HG03565 (cell line): ENCODE data around the gene PARVB.

Experiments used
- ATAC-seq: cut with Tn5 transposase; IDR thresholded peaks from one replicate; pipeline ENCODE4 v1.9.1; 2021; ENCODE audit warnings: mild to moderate bottlenecking, moderate library complexity; ENCODE audit not compliant: unreplicated experiment

PARVB gene

GRCh38 chr22:44024288-44024921, at the start of gene PARVB:
PARVB (plus strand) TSS chr22:44024302; CDS start chr22:44024340, 38 bp downstream.
- no peak for ATAC-seq

GRCh38 chr22:43975041-43975440, 49.1 kb upstream of the PARVB start:
- no peak for ATAC-seq

- no peak for ATAC-seq
Observed at GRCh38 chr22:43976861-43977795, 47.0 kb upstream of the PARVB start.

GRCh38 chr22:43978558-43978957, 45.5 kb upstream of the PARVB start:
- ATAC-seq: no peak

- ATAC-seq: no peak
Observed at GRCh38 chr22:43980579-43980978, 43.5 kb upstream of the PARVB start.

GRCh38 chr22:43980996-43981395, 43.1 kb upstream of the PARVB start:
- no peak for ATAC-seq

GRCh38 chr22:43983808-43984207, 40.3 kb upstream of the PARVB start:
- ATAC-seq: no peak

GRCh38 chr22:43985532-43985931, 38.6 kb upstream of the PARVB start:
- no peak for ATAC-seq

- ATAC-seq: no peak
Observed at GRCh38 chr22:43988116-43988820, 35.8 kb upstream of the PARVB start.

GRCh38 chr22:43988960-43989359, 35.1 kb upstream of the PARVB start:
- no peak for ATAC-seq

GRCh38 chr22:43990044-43990443, 34.1 kb upstream of the PARVB start:
- ATAC-seq: no peak

- ATAC-seq: no peak
Observed at GRCh38 chr22:43991316-43992020, 32.6 kb upstream of the PARVB start.

GRCh38 chr22:43992331-43992821, 31.7 kb upstream of the PARVB start:
- no peak for ATAC-seq

GRCh38 chr22:43993072-43993760, 30.9 kb upstream of the PARVB start:
- ATAC-seq: no peak

- no peak for ATAC-seq
Observed at GRCh38 chr22:43994006-43994405, 30.1 kb upstream of the PARVB start.

GRCh38 chr22:43994416-43994815, 29.7 kb upstream of the PARVB start:
- no peak for ATAC-seq

- no peak for ATAC-seq
Observed at GRCh38 chr22:43995057-43995685, 28.9 kb upstream of the PARVB start.

- ATAC-seq: no peak
Observed at GRCh38 chr22:43995798-43996169, 28.3 kb upstream of the PARVB start.

- ATAC-seq: no peak
Observed at GRCh38 chr22:43996170-43996980, 27.7 kb upstream of the PARVB start.
